ENCODE measurements around the gene IGFN1. TPM values are rescaled to one million over a fixed set of nuclear protein-coding genes. Genes with fewer than 3 reads are reported as not detected.

Gene IGFN1
- total and polyA plus RNA-seq, 10 of the 15 experiments (the other 5 are each of a cell fraction or from before 2014, with no cell fraction given) = not detected

DNA sequence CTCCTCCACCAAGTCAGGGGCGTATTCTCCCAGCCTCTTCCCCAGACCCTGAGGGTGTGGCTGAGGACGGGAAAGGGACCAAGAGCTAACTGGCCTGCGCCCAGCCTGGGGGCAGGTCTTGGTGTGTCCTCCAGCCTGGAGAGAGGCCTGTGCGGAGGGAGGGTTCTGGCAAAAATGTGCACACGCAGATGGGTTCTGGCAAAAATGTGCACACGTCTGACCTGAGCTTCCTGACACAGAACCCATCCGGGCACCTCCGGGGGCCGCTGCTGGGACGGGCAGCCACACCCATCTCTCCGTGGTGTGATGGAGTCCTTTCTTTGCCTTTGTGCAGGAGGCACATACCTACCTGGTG, 69.6 kb downstream of the IGFN1 start (continued):
- TF ChIP-seq SPI1 (IDR thresholded peaks at IDR 0.05; ENCODE audit: borderline replicate concordance, insufficient read depth, low read depth, low read length) (no peak), NR2F1 (conservative IDR thresholded peaks at IDR 0.05) (no peak), MTA2 (IDR thresholded peaks at IDR 0.05; ENCODE audit: low read depth) (no peak), GABPA (IDR thresholded peaks at IDR 0.05; ENCODE audit: low read depth) (no peak), SP1 (IDR thresholded peaks at IDR 0.05; ENCODE audit: low read depth, low read length) (no peak), RFX5 (IDR thresholded peaks at IDR 0.05; ENCODE audit: low read depth, low read length) (no peak), FOXM1 (IDR thresholded peaks at IDR 0.05; ENCODE audit: low read depth, low read length) (no peak), ZSCAN29 (IDR thresholded peaks at IDR 0.05) (no peak), TCF7 (IDR thresholded peaks at IDR 0.05; ENCODE audit: borderline replicate concordance) (no peak)
- TF ChIP-seq, protein P1, sequence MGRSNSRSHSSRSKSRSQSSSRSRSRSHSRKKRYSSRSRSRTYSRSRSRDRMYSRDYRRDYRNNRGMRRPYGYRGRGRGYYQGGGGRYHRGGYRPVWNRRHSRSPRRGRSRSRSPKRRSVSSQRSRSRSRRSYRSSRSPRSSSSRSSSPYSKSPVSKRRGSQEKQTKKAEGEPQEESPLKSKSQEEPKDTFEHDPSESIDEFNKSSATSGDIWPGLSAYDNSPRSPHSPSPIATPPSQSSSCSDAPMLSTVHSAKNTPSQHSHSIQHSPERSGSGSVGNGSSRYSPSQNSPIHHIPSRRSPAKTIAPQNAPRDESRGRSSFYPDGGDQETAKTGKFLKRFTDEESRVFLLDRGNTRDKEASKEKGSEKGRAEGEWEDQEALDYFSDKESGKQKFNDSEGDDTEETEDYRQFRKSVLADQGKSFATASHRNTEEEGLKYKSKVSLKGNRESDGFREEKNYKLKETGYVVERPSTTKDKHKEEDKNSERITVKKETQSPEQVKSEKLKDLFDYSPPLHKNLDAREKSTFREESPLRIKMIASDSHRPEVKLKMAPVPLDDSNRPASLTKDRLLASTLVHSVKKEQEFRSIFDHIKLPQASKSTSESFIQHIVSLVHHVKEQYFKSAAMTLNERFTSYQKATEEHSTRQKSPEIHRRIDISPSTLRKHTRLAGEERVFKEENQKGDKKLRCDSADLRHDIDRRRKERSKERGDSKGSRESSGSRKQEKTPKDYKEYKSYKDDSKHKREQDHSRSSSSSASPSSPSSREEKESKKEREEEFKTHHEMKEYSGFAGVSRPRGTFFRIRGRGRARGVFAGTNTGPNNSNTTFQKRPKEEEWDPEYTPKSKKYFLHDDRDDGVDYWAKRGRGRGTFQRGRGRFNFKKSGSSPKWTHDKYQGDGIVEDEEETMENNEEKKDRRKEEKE (IDR thresholded peaks at IDR 0.05) = no peak
- TF ChIP-seq, protein P2, sequence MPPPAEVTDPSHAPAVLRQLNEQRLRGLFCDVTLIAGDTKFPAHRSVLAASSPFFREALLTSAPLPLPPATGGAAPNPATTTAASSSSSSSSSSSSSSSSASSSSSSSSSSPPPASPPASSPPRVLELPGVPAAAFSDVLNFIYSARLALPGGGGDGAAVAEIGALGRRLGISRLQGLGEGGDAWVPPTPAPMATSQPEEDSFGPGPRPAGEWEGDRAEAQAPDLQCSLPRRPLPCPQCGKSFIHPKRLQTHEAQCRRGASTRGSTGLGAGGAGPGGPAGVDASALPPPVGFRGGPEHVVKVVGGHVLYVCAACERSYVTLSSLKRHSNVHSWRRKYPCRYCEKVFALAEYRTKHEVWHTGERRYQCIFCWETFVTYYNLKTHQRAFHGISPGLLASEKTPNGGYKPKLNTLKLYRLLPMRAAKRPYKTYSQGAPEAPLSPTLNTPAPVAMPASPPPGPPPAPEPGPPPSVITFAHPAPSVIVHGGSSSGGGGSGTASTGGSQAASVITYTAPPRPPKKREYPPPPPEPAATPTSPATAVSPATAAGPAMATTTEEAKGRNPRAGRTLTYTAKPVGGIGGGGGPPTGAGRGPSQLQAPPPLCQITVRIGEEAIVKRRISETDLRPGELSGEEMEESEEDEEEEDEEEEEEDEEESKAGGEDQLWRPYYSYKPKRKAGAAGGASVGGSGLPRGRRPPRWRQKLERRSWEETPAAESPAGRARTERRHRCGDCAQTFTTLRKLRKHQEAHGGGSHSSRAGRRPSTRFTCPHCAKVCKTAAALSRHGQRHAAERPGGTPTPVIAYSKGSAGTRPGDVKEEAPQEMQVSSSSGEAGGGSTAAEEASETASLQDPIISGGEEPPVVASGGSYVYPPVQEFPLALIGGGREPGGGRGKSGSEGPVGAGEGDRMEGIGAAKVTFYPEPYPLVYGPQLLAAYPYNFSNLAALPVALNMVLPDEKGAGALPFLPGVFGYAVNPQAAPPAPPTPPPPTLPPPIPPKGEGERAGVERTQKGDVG (CRISPR knock-in tag; IDR thresholded peaks at IDR 0.05) = no peak

Data from GM12878 (cell line).